HG03139 (cell line): ENCODE measurements around the gene ACACA.

Experiments used
- ATAC-seq: cut with Tn5 transposase; IDR thresholded peaks from one replicate; pipeline ENCODE4 v1.9.1; 2021; ENCODE audit not compliant: unreplicated experiment

The ACACA gene

GRCh38 chr17:37399265-37399803 is 7.3 kb downstream of the ACACA start:
- no peak for ATAC-seq

- no peak for ATAC-seq
Measured at GRCh38 chr17:37393352-37393751, 13.3 kb downstream of the ACACA start.

GRCh38 chr17:37392024-37392590 is 14.5 kb downstream of the ACACA start:
- no peak for ATAC-seq

- ATAC-seq: no peak
Measured at GRCh38 chr17:37391146-37391545, 15.5 kb downstream of the ACACA start.

- ATAC-seq: no peak
Measured at GRCh38 chr17:37389160-37389559, 17.5 kb downstream of the ACACA start.

- ATAC-seq: no peak
Measured at GRCh38 chr17:37388266-37388665, 18.4 kb downstream of the ACACA start.

GRCh38 chr17:37386462-37386861 is 20.2 kb downstream of the ACACA start:
- ATAC-seq: no peak

- ATAC-seq: no peak
Measured at GRCh38 chr17:37385474-37385990, 21.1 kb downstream of the ACACA start.

GRCh38 chr17:37384560-37385149 is 22.0 kb downstream of the ACACA start:
- no peak for ATAC-seq

- no peak for ATAC-seq
Measured at GRCh38 chr17:37382056-37382455, 24.6 kb downstream of the ACACA start.

GRCh38 chr17:37375706-37376105 is 30.9 kb downstream of the ACACA start, which contains the start of gene C17orf78:
Gene C17orf78 (plus strand): TSS chr17:37375985. CDS start chr17:37376093, 108 bp downstream.
- ATAC-seq: no peak

GRCh38 chr17:37373530-37374159 is 33.0 kb downstream of the ACACA start:
- ATAC-seq: peak; percentile 58

GRCh38 chr17:37368577-37368976 is 38.1 kb downstream of the ACACA start:
- no peak for ATAC-seq

GRCh38 chr17:37365589-37365988 is 41.0 kb downstream of the ACACA start:
- no peak for ATAC-seq

GRCh38 chr17:37361543-37361942 is 45.1 kb downstream of the ACACA start:
- ATAC-seq: no peak

GRCh38 chr17:37360632-37361031 is 46.0 kb downstream of the ACACA start:
- ATAC-seq: no peak

- ATAC-seq: no peak
Measured at GRCh38 chr17:37359682-37360188, 46.9 kb downstream of the ACACA start.

- ATAC-seq: peak; percentile 91
Measured at GRCh38 chr17:37358830-37359681, 47.6 kb downstream of the ACACA start.

GRCh38 chr17:37358098-37358829 is 48.4 kb downstream of the ACACA start:
- ATAC-seq: no peak
